H9 (cell line): ENCODE results near the gene INTS1. TPM values are rescaled to one million over a fixed set of nuclear protein-coding genes. Genes with fewer than 3 reads are reported as not detected.

ENCODE experiments used
- DNase-seq: peaks from one replicate; pipeline ENCODE4 v3.0.0-alpha.2; 2017
- H2AFZ ChIP-seq: one replicate; pipeline ENCODE4 v1.6.1; 2013; ENCODE audit warnings: mild to moderate bottlenecking, low read length, control low read depth, moderate library complexity
- H2AK5ac ChIP-seq: 2 replicates; pipeline ENCODE4 v1.6.1; 2013; ENCODE audit warnings: low read length, control low read depth, mixed read lengths; ENCODE audit not compliant: insufficient read length
- H2BK120ac ChIP-seq: one replicate; pipeline ENCODE4 v1.6.1; 2013; ENCODE audit warnings: low read depth, mild to moderate bottlenecking, low read length, control low read depth, inconsistent platforms; ENCODE audit not compliant: poor library complexity, severe bottlenecking
- H2BK12ac ChIP-seq: 2 replicates; pipeline ENCODE4 v1.6.1; 2013; ENCODE audit warnings: low read length, control low read depth, mixed read lengths, low read depth; ENCODE audit not compliant: insufficient read length
- H2BK15ac ChIP-seq: 2 replicates; pipeline ENCODE4 v1.6.1; 2013; ENCODE audit warnings: low read depth, low read length, control low read depth
- H2BK20ac ChIP-seq: one replicate; pipeline ENCODE4 v1.6.1; 2013; ENCODE audit warnings: low read depth, mild to moderate bottlenecking, low read length, control low read depth, inconsistent platforms; ENCODE audit not compliant: poor library complexity, severe bottlenecking
- H2BK5ac ChIP-seq: 2 replicates; pipeline ENCODE4 v1.6.1; 2013; ENCODE audit warnings: low read length, control low read depth, mixed read lengths; ENCODE audit not compliant: insufficient read length
- H3K14ac ChIP-seq: 2 replicates; pipeline ENCODE4 v1.6.1; 2013; ENCODE audit warnings: low read length, control low read depth; ENCODE audit not compliant: insufficient read depth
- H3K18ac ChIP-seq: 2 replicates; pipeline ENCODE4 v1.6.1; 2013; ENCODE audit warnings: low read depth, mild to moderate bottlenecking, mixed read lengths, low read length, control low read depth; ENCODE audit not compliant: insufficient read length
- H3K23ac ChIP-seq: 2 replicates; pipeline ENCODE4 v1.6.1; 2013; ENCODE audit warnings: low read length, control low read depth, mixed read lengths, low read depth; ENCODE audit not compliant: insufficient read length
- H3K23me2 ChIP-seq: 2 replicates; pipeline ENCODE4 v1.6.1; 2013; ENCODE audit warnings: low read depth, mild to moderate bottlenecking, mixed read lengths, low read length, control low read depth; ENCODE audit not compliant: insufficient read length, poor library complexity, severe bottlenecking
- H3K27ac ChIP-seq: 2 replicates; pipeline ENCODE4 v1.5.1; 2013; ENCODE audit warnings: low read length, control low read depth, mixed read lengths, low read depth; ENCODE audit not compliant: insufficient read length
- H3K27me3 ChIP-seq: 2 replicates; pipeline ENCODE4 v1.6.1; 2013; ENCODE audit warnings: low read length, control low read depth, inconsistent platforms; ENCODE audit not compliant: insufficient read depth
- H3K4ac ChIP-seq: 2 replicates; pipeline ENCODE4 v1.6.1; 2013; ENCODE audit warnings: low read depth, mild to moderate bottlenecking, control low read depth, inconsistent platforms, low read length, moderate library complexity
- H3K4me1 ChIP-seq: 2 replicates; pipeline ENCODE4 v1.6.1; 2013; ENCODE audit warnings: low read length, control low read depth, inconsistent platforms; ENCODE audit not compliant: insufficient read depth
- H3K4me2 ChIP-seq: 2 replicates; pipeline ENCODE4 v1.6.1; 2013; ENCODE audit warnings: low read length, control low read depth, mixed read lengths; ENCODE audit not compliant: insufficient read length, insufficient read depth
- H3K56ac ChIP-seq: 2 replicates; pipeline ENCODE4 v1.6.1; 2013; ENCODE audit warnings: low read depth, mild to moderate bottlenecking, mixed read lengths, low read length, control low read depth; ENCODE audit not compliant: insufficient read length
- H3K79me1 ChIP-seq: 2 replicates; pipeline ENCODE4 v1.6.1; 2013; ENCODE audit warnings: low read depth, mild to moderate bottlenecking, moderate library complexity, low read length, control low read depth, inconsistent platforms; ENCODE audit not compliant: insufficient read depth, poor library complexity, severe bottlenecking
- H3K79me2 ChIP-seq: 2 replicates; pipeline ENCODE4 v1.6.1; 2013; ENCODE audit warnings: low read length, control low read depth, inconsistent platforms; ENCODE audit not compliant: insufficient read depth
- H3K9ac ChIP-seq: 2 replicates; pipeline ENCODE4 v1.6.1; 2013; ENCODE audit warnings: low read length, control low read depth, mixed read lengths; ENCODE audit not compliant: insufficient read length; ENCODE audit errors: extremely low read depth
- H3K9me3 ChIP-seq: one replicate; pipeline ENCODE4 v1.6.1; 2013; ENCODE audit warnings: low read depth, low read length, inconsistent platforms; ENCODE audit not compliant: control insufficient read depth
- H3T11ph ChIP-seq: one replicate; pipeline ENCODE4 v1.6.1; 2013; ENCODE audit warnings: mild to moderate bottlenecking, low read length, control low read depth, inconsistent platforms
- H4K20me1 ChIP-seq: one replicate; pipeline ENCODE4 v1.6.1; 2013; ENCODE audit not compliant: control insufficient read depth, insufficient read length, insufficient read depth
- H4K5ac ChIP-seq: 2 replicates; pipeline ENCODE4 v1.6.1; 2013; ENCODE audit warnings: low read depth, mild to moderate bottlenecking, mixed read lengths, low read length, control low read depth; ENCODE audit not compliant: insufficient read length
- H4K8ac ChIP-seq: replicated peaks from 2 replicates; pipeline ENCODE4 v1.6.1; 2013; ENCODE audit warnings: low read length, control low read depth, mixed read lengths, low read depth; ENCODE audit not compliant: insufficient read length
- H4K91ac ChIP-seq: 2 replicates; pipeline ENCODE4 v1.6.1; 2013; ENCODE audit warnings: low read depth, mild to moderate bottlenecking, moderate library complexity, mixed read lengths, low read length, control low read depth; ENCODE audit not compliant: insufficient read length
- H3K27ac Mint-ChIP-seq, 3 experiments: 2 replicates in 2 of 3; 3 replicates in 1 of 3; pipeline ENCODE4 v1.8.0; 2020 to 2021; ENCODE audit warnings: mixed read lengths in 3 of 3, mild to moderate bottlenecking in 1 of 3, moderate library complexity in 1 of 3
- H3K27me3 Mint-ChIP-seq: 2 replicates; pipeline ENCODE4 v1.8.0; 2021; ENCODE audit warnings: low read depth, mild to moderate bottlenecking, moderate library complexity, mixed read lengths
- H3K36me3 Mint-ChIP-seq, 3 experiments: 2 replicates in 2 of 3; 3 replicates in 1 of 3; pipeline ENCODE4 v1.8.0; 2020 to 2021; ENCODE audit warnings: low read depth in 3 of 3, mixed read lengths in 3 of 3; ENCODE audit not compliant: insufficient read depth in 1 of 3
- H3K4me1 Mint-ChIP-seq, 2 experiments: 2 replicates each; pipeline ENCODE4 v1.8.0; 2020; ENCODE audit warnings: mixed read lengths in 2 of 2
- H3K4me3 Mint-ChIP-seq, 2 experiments: 2 replicates in 1 of 2; 3 replicates in 1 of 2; pipeline ENCODE4 v1.8.0; 2020 to 2021; ENCODE audit warnings: mild to moderate bottlenecking in 2 of 2, mixed read lengths in 2 of 2, moderate library complexity in 1 of 2
- H3K9me3 Mint-ChIP-seq, 2 experiments: 2 replicates in 1 of 2; 3 replicates in 1 of 2; pipeline ENCODE4 v1.8.0; 2020; ENCODE audit warnings: mild to moderate bottlenecking in 2 of 2, mixed read lengths in 2 of 2, moderate library complexity in 1 of 2
- CTCF ChIP-seq: fragments of 200-600 bp; sonication (generic); conservative IDR thresholded peaks from 3 replicates; pipeline ENCODE4 v1.8.0; 2021; ENCODE audit warnings: antibody characterized with exemption, mild to moderate bottlenecking
- WGBS: extraction: QIAGEN DNeasy Blood & Tissue Kit; methylation state at CpG from one replicate; pipeline ENCODE4 v1.1.7; 2013; ENCODE audit warnings: missing lambda C conversion rate, low lambda C conversion rate, mixed read lengths; ENCODE audit not compliant: insufficient read length; ENCODE audit errors: extremely low coverage; 5-methylcytosine and 5-hydroxymethylcytosine counted together
- total RNA-seq: library from RNA; stranded (reverse); gene quantifications from 2 replicates; pipeline ENCODE4 v1.2.1, GENCODE V29; 2021

INTS1 gene
- total RNA-seq, 1 experiment from 2014 or later = 133 TPM

- H3K79me2 ChIP-seq = no peaks in the 10 kb centered on the region
- no peaks in the 10 kb centered on the region for H3K27me3 ChIP-seq
- no peaks in the 10 kb centered on the region for H3K23me2 ChIP-seq
- WGBS = no CpG with 5 or more reads among the region's 73 CpGs
- Mint-ChIP-seq H3K4me3 (no peak overlapping the region), H3K4me1 (peaks cover 9 to 13% of the 10 kb centered on the region in 2 experiments), H3K36me3 (peaks cover 3 to 15% (median 6%) of the 10 kb centered on the region in 3 experiments; a peak in 4 of 7 replicates), H3K9me3 (no peaks in the 10 kb centered on the region), H3K27ac (no peak overlapping the region; a peak in 1 of 7 replicates), H3K27me3 (no peaks in the 10 kb centered on the region)
- H4K5ac ChIP-seq = no peak overlapping the region
- H3K79me1 ChIP-seq = no peaks in the 10 kb centered on the region
- H4K20me1 ChIP-seq = no peaks in the 10 kb centered on the region
- H3K23ac ChIP-seq = no peak overlapping the region
- no peak overlapping the region for H3K14ac ChIP-seq
- DNase-seq = peak; percentile 22
- no peak overlapping the region for H2BK5ac ChIP-seq
- H3K4ac ChIP-seq = no peak overlapping the region
- H2BK20ac ChIP-seq = no peak overlapping the region
- H2AFZ ChIP-seq = no peak overlapping the region
- no peak overlapping the region for H3K9ac ChIP-seq
- no peaks in the 10 kb centered on the region for H3K9me3 ChIP-seq
- no peak for TF ChIP-seq CTCF
- no peak overlapping the region for H3K27ac ChIP-seq
- no peaks in the 10 kb centered on the region for H3K4me1 ChIP-seq
- H2BK15ac ChIP-seq = no peak overlapping the region
- no peak overlapping the region for H3T11ph ChIP-seq
- H4K8ac ChIP-seq = no peak overlapping the region
- H2AK5ac ChIP-seq = no peak overlapping the region
- H3K56ac ChIP-seq = no peak overlapping the region
- H2BK120ac ChIP-seq = no peak overlapping the region
- no peak overlapping the region for H3K18ac ChIP-seq
- H3K4me2 ChIP-seq = no peak overlapping the region
- H2BK12ac ChIP-seq = no peak overlapping the region
- no peak overlapping the region for H4K91ac ChIP-seq
Measured at GRCh38 chr7:1539882-1540775, 35.9 kb upstream of the INTS1 start.
